ENCODE measurements around the gene NANS.

DNA sequence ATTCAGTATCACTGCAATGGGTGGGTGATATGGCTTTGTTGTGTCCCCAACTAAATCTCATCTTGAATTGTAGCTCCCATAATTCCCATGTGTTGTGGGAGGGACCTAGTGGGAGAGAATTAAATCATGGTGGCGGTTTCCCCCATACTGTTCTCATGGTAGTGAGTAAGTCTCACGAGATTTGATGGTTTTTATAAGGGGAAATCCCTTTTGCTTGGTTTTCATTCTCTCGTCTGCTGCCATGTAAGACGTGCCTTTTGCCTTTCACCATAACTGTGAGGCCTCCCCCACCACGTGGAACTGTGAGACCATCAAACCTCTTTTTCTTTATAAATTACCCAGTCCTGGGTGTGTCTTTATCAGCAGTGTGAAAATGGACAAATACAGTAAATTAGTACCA is 9.5 kb upstream of the NANS start:
- TF ChIP-seq, protein P1, sequence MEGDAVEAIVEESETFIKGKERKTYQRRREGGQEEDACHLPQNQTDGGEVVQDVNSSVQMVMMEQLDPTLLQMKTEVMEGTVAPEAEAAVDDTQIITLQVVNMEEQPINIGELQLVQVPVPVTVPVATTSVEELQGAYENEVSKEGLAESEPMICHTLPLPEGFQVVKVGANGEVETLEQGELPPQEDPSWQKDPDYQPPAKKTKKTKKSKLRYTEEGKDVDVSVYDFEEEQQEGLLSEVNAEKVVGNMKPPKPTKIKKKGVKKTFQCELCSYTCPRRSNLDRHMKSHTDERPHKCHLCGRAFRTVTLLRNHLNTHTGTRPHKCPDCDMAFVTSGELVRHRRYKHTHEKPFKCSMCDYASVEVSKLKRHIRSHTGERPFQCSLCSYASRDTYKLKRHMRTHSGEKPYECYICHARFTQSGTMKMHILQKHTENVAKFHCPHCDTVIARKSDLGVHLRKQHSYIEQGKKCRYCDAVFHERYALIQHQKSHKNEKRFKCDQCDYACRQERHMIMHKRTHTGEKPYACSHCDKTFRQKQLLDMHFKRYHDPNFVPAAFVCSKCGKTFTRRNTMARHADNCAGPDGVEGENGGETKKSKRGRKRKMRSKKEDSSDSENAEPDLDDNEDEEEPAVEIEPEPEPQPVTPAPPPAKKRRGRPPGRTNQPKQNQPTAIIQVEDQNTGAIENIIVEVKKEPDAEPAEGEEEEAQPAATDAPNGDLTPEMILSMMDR (conservative IDR thresholded peaks at IDR 0.05; ENCODE audit: low read length) = no peak
- no peak for TF ChIP-seq EZH2phosphoT487 (IDR thresholded peaks at IDR 0.05; ENCODE audit: borderline replicate concordance, low read depth, low read length)
